Cardiac muscle cell (in vitro differentiated cells and primary cell): ENCODE measurements around the gene WDR53. TPM values are rescaled to one million over a fixed set of nuclear protein-coding genes. Genes with fewer than 3 reads are reported as not detected.
"Not testable (repeated sequence)": the region's sequence is repeated elsewhere in the genome, so short reads cannot be mapped to it uniquely, and the experiment has no call there.

Source experiments
- DNase-seq, 2 donors: peaks; one replicate each; pipeline versions ENCODE4 v3.0.0 to v3.0.0-alpha.2; 2010 to 2017; ENCODE audit warnings: low read depth in 1 of 2, low spot score in 1 of 2
- H3K27ac ChIP-seq: fragments of 200-600 bp; sonication (generic); 2 replicates; pipeline ENCODE4 v1.5.1; 2016
- H3K27me3 ChIP-seq: fragments of 200-600 bp; sonication (generic); 2 replicates; pipeline ENCODE4 v1.6.0; 2016; ENCODE audit warnings: control low read depth
- H3K36me3 ChIP-seq: fragments of 200-600 bp; sonication (generic); 2 replicates; pipeline ENCODE4 v1.5.1; 2016; ENCODE audit warnings: control low read depth
- H3K4me1 ChIP-seq: fragments of 200-600 bp; sonication (generic); 2 replicates; pipeline ENCODE4 v1.8.1; 2017; ENCODE audit warnings: low read depth, mild to moderate bottlenecking, mixed run types
- H3K4me3 ChIP-seq: fragments of 200-600 bp; sonication (generic); 2 replicates; pipeline ENCODE4 v1.5.1; 2016; ENCODE audit warnings: mild to moderate bottlenecking
- H3K9me3 ChIP-seq: fragments of 200-600 bp; sonication (generic); 2 replicates; pipeline ENCODE4 v1.5.1; 2017; ENCODE audit warnings: low read depth, mild to moderate bottlenecking, control low read depth
- CTCF ChIP-seq: IDR thresholded peaks from 2 replicates; pipeline ENCODE4 v1.5.1; 2012; ENCODE audit warnings: low read depth, mild to moderate bottlenecking, low read length
- polyA plus RNA-seq: library from polyadenylated mRNA; unstranded; fragments of >200 nt; fragmentation: Nextera tagmentation; extraction: Ambion mirVana; gene quantifications from 2 replicates; pipeline ENCODE4 v1.2.1, GENCODE V29; 2016
- total RNA-seq: library from RNA; depleted of rRNA; stranded (reverse); fragments of >200 nt; gene quantifications from 2 replicates; pipeline ENCODE4 v1.2.3, GENCODE V29; 2016

WDR53 gene
- total and polyA plus RNA-seq, 2 experiments from 2014 or later: 8.9 to 9.5 TPM

GRCh38 chr3:196599734-196600128, 31.4 kb upstream of the WDR53 start:
- Histone ChIP-seq H3K27me3 (peaks cover 2% of the 10 kb centered on the region), H3K4me1 (peaks cover 7% of the 10 kb centered on the region), H3K4me3 (no peak overlapping the region), H3K27ac (no peak overlapping the region), H3K36me3 (no peaks in the 10 kb centered on the region), H3K9me3 (no peaks in the 10 kb centered on the region)
- DNase-seq: no peak
- TF ChIP-seq CTCF: no peak

DNA sequence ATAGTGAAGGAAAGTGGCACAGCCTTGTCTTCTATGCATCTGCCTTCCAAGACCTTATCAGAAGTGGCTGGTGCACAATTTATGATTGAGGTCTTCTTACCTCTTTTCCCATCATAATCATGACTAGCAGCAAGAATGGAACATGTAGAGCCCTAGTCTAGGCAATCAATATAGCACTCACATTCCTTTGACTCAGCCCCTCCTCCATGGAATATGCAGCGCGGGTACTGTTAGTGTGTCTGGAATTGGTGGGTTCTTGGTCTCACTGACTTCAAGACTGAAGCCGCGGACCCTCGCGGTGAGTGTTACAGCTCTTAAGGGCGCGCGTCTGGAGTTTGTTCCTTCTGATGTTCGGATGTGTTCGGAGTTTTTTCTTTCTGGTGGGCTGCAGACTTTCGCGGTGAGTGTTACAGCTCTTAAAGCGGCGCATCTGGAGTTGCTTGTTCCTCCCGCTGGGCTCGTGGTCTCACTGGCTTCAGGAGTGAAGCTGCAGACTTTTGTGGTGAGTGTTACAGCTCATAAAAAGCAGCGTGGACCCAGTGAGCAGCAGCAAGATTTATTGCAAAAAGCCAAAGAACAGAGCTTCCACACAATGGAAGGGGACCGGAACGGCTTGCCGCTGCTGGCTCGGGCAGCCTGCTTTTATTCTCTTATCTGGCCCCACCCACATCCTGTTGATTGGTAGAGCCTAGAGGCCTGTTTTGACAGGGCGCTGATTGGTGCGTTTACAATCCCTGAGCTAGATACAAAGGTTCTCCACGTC, 29.8 kb upstream of the WDR53 start:
- H3K4me3 ChIP-seq, H3K27me3 ChIP-seq, H3K36me3 ChIP-seq, DNase-seq, H3K9me3 ChIP-seq, H3K4me1 ChIP-seq, H3K27ac ChIP-seq: not testable (repeated sequence)

GRCh38 chr3:196596355-196596754, 28.0 kb upstream of the WDR53 start:
- Histone ChIP-seq H3K27ac (peak overlapping the region; percentile 30), H3K4me3 (no peak overlapping the region)

DNA sequence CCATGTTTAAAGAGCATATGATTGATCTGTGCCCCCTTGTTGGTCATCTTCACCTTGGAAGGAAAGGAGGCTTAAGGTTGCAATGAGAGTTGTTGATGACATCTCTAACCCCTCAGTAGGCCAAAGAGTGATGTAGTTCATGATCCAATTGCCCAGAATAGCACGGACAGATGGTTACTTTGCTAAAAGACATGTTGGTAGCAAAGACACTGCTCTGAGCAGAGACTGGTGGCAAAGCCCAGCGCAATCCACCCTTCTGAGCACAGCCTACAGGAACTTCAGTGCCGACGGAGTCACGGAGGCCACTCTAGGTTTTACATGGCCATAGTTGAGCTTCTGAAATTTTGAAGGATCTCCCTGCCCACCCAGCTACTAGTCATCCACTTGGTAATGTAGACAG, 21.9 kb upstream of the WDR53 start:
- no peak overlapping the region for H3K27ac ChIP-seq
- H3K27me3 ChIP-seq: no peaks in the 10 kb centered on the region
- H3K36me3 ChIP-seq: peaks cover 2% of the 10 kb centered on the region
- no peak for DNase-seq
- no peak overlapping the region for H3K4me3 ChIP-seq
- no peaks in the 10 kb centered on the region for H3K9me3 ChIP-seq
- no peak for TF ChIP-seq CTCF
- no peaks in the 10 kb centered on the region for H3K4me1 ChIP-seq

More at GRCh38 chr3:196596355-196596754, 28.0 kb upstream of the WDR53 start:
- no peaks in the 10 kb centered on the region for H3K27me3 ChIP-seq
- peaks cover 7% of the 10 kb centered on the region for H3K4me1 ChIP-seq
- TF ChIP-seq CTCF: no peak
- H3K9me3 ChIP-seq: no peaks in the 10 kb centered on the region
- no peaks in the 10 kb centered on the region for H3K36me3 ChIP-seq
- peak in 1 of 2 donors; percentile 2 for DNase-seq

DNA sequence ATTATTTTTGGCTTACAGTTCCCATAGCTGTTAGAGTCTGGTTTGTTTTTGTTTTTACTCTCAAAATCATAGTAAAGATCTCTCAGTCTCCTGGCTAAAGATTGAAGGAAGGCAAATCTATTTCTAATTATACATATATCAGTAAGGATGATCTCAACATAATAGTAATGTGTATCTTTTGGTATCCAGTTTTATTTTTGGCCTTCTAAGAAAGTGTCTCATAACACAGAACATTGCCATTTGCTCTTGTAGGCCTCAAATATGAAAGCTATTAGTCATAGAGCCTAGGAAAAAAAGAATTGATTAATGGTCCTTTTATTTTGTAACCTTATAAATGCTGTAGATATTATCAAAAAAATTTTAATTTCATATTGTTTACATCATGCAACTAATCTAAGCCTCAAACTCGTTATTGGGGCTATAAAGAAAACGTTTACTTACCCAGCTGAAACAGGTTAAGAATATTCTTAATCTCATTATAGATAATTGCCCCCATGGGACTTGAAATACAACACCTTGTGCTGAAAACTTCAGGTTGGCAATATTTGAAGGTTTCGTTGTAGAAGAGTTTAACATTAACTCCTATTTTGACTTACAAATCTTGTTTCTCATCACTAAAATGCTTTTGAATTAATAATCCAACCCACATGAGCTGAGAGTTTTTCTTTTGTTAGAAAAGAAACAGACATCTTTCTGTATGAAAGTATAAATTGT, 16.8 kb upstream of the WDR53 start:
- H3K36me3 ChIP-seq: peaks cover 12% of the 10 kb centered on the region
- no peak overlapping the region for H3K4me3 ChIP-seq
- no peak for TF ChIP-seq CTCF
- no peak overlapping the region for H3K27ac ChIP-seq
- no peak for DNase-seq
- no peaks in the 10 kb centered on the region for H3K9me3 ChIP-seq
- H3K27me3 ChIP-seq: no peaks in the 10 kb centered on the region
- H3K4me1 ChIP-seq: no peaks in the 10 kb centered on the region

DNA sequence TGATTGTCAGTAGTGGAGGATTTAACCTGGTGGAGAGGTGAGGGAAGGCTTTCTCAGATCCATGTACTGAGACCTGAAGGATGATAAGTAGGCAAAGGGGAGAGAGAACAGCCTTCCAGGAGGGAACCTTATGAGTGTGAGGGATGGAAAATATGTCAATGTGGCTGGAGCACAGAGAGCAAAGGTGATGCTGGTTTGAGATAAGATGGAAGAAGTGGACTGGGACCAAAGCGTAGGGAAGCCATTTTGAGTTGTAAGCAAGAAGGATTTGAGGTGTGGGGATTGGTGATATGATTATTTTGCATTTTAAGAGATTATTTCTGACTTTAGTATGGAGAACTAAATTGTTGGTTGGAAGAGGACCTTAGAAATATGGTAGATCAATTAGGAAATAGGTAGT, 4.0 kb upstream of the WDR53 start:
- peaks cover 11% of the 10 kb centered on the region for H3K4me1 ChIP-seq
- H3K4me3 ChIP-seq: no peak overlapping the region
- no peak for TF ChIP-seq CTCF
- DNase-seq: no peak
- H3K9me3 ChIP-seq: no peaks in the 10 kb centered on the region
- H3K36me3 ChIP-seq: no peaks in the 10 kb centered on the region
- no peak overlapping the region for H3K27ac ChIP-seq
- H3K27me3 ChIP-seq: no peaks in the 10 kb centered on the region

DNA sequence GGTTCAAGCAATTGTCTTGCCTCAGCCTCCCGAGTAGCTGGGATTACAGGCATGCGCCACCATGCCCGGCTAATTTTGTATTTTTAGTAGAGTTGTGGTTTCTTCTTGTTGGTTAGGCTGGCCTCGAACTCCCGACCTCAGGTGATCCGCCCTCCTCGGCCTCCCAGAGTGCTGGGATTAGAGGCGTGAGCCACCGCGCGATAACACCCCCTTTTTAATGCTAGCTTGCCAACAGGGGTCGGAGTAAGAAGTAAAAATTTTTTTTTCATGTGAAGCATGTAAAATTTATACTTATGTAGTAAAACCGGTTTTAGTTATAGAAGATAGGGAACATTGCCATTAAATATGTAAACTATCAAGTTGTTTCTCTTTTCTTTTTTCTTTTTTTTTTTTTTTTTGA, 2.0 kb upstream of the WDR53 start:
- H3K4me1 ChIP-seq: peaks cover 12% of the 10 kb centered on the region
- not testable (repeated sequence) for H3K27me3 ChIP-seq, H3K27ac ChIP-seq, H3K4me3 ChIP-seq, H3K9me3 ChIP-seq, H3K36me3 ChIP-seq, DNase-seq
